ENCODE results near the gene FOXC2.
A peak's percentile ranks its signal among the peaks of the same experiment; 100 is the strongest.

FOXC2 gene

DNA sequence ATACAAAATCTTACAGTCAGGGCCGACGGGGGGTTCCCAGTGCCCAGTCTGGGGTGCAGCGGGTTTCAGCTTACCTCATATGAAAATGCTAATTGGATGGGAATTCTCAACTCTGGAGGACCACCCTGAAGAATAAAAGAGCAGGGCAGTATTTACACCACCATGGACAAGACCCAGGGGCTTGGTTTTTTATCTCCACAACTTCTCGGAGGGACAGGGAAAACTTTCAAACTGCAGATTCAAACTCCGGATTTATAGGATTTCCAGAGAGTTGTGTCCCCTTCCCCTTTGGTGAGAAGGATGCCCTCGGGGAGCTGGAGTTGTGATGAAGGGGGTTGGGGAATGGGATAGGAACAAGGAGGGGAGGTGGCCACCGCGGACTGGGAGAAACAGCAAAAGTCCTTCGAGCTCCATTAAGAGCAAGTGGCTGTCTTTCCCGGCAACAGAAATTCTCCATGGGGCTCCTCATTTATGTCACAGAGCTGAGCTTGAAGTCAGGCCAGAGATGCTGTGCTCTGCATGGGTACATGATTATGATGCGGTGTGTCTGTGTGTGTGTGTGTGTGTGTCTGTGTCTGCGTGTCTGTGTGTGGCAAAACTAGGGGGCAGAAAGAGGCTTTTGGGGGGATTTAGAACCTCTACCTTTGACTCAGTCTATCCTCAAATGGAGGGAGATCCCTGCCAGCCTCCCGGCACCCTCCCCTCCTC lies 27.4 kb downstream of the FOXC2 start:
- DNase-seq: no peak

GRCh38 chr16:86594721-86595120 lies 28.1 kb downstream of the FOXC2 start:
- DNase-seq: no peak

GRCh38 chr16:86595983-86596605 lies 29.5 kb downstream of the FOXC2 start:
- no peak for DNase-seq

DNA sequence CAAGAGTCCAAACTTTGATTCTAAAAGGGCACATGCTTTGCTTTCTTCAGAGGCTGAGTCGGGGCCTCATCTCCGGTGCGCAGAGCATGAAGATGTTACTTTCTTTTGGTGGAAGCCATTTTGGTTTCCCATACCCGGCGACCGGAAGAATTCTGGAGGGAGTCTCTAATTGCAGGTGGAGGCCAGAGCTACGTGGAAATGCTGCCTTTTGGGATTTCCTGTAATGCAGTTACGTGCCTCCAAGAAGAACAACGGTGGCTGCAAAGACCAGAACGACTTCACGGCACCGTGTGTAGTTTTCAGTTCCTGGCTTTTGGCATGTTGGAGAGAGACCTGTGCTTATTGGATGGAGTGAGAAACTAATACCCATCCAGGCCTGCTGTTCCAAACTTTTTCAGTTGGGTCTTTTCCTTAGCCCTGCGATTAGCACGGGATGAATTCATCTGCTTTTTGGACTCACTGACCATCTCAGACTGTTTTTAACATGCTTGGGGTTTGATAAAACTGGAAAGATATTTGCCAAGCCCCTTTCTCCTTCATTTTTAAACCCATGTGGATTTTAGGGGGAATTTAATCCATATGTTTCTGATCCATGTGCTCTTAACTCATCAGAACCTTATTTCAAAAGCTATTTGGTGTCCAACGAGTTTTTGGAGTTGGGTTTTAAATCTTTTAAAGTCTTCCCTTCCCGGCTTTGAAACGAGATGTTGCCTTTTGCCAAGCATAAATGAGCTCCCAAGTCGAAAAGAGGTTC lies 30.7 kb downstream of the FOXC2 start:
- DNase-seq: no peak

- no peak for DNase-seq
Measured at GRCh38 chr16:86597880-86598606, 31.4 kb downstream of the FOXC2 start.

DNA sequence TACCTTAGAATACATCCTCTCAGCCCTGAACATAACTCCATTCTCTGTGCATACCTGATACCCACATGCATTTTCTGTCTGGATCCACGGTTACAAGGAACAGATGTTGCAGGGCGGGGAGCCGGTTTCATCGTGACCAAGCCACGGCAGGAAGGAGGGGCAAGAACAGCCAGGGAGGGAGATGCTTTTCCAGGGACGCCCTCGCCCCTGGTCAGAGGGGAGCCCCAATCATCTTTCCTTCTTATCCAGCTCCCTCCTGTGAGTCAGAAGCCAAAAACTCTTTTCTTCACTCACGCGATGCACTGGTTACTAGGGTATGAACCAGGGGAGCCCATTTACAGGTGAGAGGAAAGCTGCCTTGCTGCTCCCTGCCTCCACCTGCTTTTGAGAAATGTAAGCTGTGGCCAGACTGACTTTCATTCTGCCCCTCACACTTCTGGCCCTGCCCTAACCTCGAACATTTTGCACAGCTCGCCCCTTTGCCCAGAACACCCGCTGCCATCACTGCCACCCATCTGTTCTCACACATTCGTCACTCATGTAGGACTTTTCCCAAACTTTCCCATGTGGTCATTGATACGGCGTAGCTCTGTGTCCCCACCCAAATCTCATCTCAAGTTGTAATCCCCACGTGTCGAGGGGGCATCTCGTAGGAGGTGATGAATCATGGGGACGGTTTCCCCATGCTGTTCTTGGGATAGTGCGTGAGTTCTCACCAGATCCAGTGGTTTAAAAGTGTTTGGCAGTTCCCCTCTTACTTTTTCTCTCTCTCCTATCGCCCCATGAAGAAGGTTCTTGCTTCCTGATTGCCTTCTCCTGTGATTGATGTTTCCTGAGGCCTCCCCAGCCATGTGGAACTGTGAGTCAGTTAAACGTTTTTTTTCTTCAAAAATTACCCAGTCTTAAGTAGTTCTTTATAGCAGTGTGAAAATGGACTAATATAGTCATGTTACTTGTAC lies 32.3 kb downstream of the FOXC2 start:
- no peak for DNase-seq

DNA sequence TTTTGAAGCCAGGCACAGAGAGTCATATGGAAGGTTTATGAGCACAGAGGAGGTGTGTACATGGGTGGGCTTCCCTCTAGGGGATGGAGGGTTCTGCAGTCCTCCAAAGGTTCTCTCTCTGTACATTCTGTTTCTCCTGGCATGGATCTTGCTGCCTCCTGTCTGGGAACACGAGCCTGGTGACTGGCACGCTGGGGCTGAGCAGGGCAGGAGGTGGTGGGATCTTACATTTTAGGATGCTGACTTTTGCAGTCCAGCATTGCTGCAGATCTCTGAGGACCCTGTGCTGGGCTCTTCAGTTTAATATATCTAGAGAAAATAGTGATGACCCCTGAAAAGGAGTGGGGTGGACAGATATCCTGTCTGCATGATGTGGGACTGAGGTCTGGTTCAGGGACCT lies 34.7 kb downstream of the FOXC2 start:
- no peak for DNase-seq

GRCh38 chr16:86602521-86602920 lies 35.9 kb downstream of the FOXC2 start:
- DNase-seq: no peak

DNA sequence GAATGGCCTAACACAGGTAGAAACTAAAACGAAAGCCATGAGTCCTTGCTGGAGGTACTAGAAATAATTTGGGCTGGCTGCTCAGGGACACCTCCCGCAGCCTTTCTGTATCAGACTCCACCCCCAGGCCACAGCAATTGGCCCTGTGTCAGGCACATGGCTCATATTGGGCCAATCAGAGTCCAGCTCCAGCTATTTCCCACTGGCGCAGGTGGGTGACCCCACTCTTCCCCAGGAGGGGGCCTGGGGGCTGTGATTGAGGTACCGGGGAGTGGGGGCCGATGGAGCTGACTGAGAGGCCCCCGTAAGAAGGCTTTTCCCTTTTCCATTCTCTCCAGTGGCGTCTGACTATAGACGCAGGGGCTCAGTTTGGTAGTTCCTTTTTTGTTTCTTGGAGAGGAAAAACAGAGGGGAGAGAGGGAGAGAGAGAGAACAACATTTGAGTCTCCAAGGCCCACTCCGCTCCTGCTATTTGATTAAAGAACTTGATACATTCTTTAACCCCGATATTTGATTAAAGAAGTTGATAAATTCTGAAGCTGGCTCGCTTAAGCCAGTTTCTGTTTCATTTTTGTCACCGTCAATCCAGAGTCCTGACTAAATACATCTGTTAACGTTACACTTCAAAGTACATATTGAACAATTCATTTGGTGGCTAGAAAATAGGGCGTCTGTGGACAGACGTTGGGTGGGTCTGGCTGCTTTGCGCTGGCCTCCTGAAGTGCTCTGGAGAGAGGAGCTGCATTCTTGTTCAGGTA lies 38.0 kb downstream of the FOXC2 start:
- DNase-seq: peak; percentile 58 to 64

- no peak for DNase-seq
Measured at GRCh38 chr16:86605950-86606349, 39.3 kb downstream of the FOXC2 start.

DNA sequence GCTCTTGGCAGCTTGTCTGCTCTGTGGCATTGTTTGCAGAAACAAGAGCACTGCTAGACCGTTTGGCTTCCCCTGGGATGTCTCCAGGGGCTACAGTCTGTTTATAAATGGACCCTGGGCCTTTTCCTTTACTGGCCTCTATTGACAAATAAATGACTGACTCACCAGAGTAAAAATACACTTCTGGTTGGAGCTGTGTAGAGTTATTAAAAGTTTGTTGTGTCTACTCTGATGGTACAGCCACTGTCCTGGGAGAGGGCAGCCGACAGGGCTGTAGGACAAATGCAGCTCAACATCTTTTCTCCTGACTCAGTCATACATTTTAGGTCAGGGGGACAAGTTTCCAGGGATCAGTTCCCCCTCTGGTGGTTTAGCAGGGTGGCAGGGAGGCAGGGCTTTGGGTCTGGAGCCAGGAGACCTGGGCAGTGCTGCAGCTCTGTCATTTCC lies 41.7 kb downstream of the FOXC2 start:
- no peak for DNase-seq

GRCh38 chr16:86609115-86609514 lies 42.5 kb downstream of the FOXC2 start:
- no peak for DNase-seq

DNA sequence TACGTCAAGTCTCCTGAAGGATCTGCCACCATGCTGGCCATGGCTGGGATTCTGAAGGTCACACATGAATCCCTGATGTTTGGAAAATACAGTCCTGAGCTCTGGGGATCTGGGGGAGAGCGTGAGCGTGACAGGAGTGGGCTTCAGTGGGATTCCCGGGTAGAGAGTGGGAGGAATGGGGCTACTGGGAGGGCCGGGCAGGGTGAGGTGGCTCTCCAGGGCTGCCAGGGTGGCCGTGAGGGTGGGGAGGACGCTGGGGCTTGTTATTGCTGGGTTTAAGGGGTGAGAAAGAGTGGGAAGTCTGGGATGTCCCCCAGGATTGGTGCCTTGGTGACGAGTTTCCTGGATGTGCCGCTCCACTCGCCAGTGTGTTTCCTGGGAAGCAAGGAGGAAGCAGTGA lies 43.0 kb downstream of the FOXC2 start:
- no peak for DNase-seq

- no peak for DNase-seq
Measured at GRCh38 chr16:86610779-86611524, 44.3 kb downstream of the FOXC2 start.

DNA sequence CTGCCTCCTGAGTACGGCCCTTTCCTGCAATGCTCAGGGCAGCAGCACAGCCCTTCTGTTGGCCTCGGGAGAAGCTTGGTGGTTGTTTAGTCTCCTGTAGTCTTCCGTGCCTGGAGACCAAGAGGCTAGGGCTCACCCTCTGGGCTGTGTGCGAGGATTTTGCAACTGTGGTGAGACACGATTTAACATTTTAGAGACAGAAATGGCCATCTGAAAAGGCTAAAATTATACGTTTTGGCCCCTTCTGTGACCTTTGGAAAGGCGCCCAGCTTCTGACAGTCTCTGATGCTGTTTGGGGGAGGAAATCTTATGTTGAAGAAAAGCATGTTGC lies 44.9 kb downstream of the FOXC2 start:
- no peak for DNase-seq

DNA sequence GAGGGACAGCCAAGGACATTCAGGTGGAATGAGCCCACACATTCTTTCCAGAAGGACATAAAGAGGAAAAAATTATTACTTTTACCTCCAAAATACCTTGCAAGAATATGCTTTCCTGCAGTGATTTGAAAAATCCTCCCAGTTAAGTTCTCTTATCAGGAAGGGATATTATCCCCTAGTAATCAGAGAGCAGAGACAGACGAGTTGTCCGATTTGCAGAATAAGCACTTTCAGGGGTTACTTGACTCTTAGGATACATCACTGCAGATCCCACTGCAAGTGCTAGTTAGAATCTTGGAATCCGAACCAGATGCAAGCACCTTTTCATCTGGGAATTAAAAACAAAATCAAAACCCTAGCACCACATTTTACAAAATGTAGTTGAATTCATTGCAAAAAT lies 45.3 kb downstream of the FOXC2 start:
- no peak for DNase-seq

DNA sequence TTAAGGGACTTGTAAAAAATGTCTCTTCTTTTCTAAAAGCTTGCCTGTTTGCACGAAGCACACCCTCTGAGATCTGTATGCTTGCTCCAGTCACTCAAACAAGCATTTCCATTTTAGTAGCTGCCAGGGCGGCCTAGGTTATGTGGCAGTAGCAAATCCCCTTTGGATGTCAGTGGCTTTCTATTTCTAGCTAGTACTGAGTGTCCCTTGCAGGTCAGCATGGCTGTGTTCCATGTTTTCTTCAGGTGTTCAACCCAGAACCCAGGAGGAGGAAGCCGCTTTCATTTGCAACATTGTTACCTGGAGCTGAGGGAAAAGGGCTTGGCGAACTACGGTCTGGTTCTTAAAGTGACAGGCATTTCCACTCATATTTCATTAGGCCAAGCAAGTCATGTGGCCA lies 48.1 kb downstream of the FOXC2 start:
- no peak for DNase-seq

DNA sequence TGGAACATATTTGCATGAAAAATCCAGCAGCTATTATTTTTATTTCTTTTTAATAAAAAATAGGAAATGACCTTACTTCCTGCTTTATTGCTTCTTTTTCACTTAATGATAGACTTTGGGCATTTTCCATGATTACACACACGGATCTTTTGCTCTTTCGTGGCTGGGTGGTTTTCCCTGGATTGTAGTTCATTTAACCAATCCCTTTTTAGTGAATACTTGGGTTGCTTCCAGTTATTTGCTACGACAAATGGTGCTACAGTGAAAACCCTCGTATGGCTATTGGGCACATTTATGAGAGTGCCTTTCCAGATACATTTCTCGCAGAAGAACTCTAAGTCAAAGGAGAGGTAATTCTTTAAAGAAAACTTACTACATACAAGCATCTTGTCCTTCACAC lies 50.3 kb downstream of the FOXC2 start:
- no peak for DNase-seq

GRCh38 chr16:86618431-86619238 lies 52.0 kb downstream of the FOXC2 start:
- no peak for DNase-seq
